ENCODE measurements around the gene CLEC16A.

GRCh38 chr16:11036868-11037410, 92.6 kb downstream of the CLEC16A start:
- TF ChIP-seq CTCF (IDR thresholded peaks at IDR 0.05) (no peak), POLR2A (IDR thresholded peaks at IDR 0.05) (no peak)
